Posterior vena cava (tissue), 2 donors: ENCODE data around the gene NEIL3. TPM values are rescaled to one million over a fixed set of nuclear protein-coding genes. Genes with fewer than 3 reads are reported as not detected.

ENCODE experiments used
- DNase-seq: peaks from one replicate; pipeline ENCODE4 v3.0.0-alpha.2; 2020; ENCODE audit warnings: low spot score
- intact Hi-C, 2 donors: fragments of 100-400 bp; cut with DNase I; formaldehyde crosslinking; loops; one replicate each; pipeline versions ENCODE4 v1.14.1 to v1.14.2; 2022 to 2023
- total RNA-seq, 2 donors: library from RNA; stranded (reverse); fragmentation: NEBNext Ultra II Directional; extraction: Animal tissue kit (Norgen Biotek cat#: 25700); gene quantifications; one replicate each; pipeline ENCODE4 v1.2.1, GENCODE V29; 2021
- donor health status: DM: yes; HTN: yes; CAD: no.
- donor health status: DM: yes; HTN: yes; CAD: no.

Gene NEIL3
- total RNA-seq, 2 donors from 2014 or later: 0.24 to 0.46 TPM

- DNase-seq: no peak
- intact Hi-C loops: no loop called here
These were observed 38.7 kb downstream of the NEIL3 start for GRCh38 chr4:177348348-177348747.

GRCh38 chr4:177349191-177349590 is 39.5 kb downstream of the NEIL3 start:
- intact Hi-C loops: no loop called here
- DNase-seq: no peak

- intact Hi-C loops: no loop called here
These were observed 42.1 kb downstream of the NEIL3 start for GRCh38 chr4:177351622-177352244.

GRCh38 chr4:177356206-177356605 is 46.5 kb downstream of the NEIL3 start:
- intact Hi-C loops: no loop called here
- no peak for DNase-seq

More at GRCh38 chr4:177351622-177352244, 42.1 kb downstream of the NEIL3 start:
- DNase-seq: no peak

GRCh38 chr4:177356921-177357320 is 47.2 kb downstream of the NEIL3 start:
- intact Hi-C loops: no loop called here
- no peak for DNase-seq

GRCh38 chr4:177367336-177367735 is 57.7 kb downstream of the NEIL3 start:
- intact Hi-C loops: no loop called here
- no peak for DNase-seq

GRCh38 chr4:177369372-177369771 is 59.7 kb downstream of the NEIL3 start:
- DNase-seq: no peak
- intact Hi-C loops: no loop called here

- intact Hi-C loops: no loop called here
- DNase-seq: no peak
These were observed 61.8 kb downstream of the NEIL3 start for GRCh38 chr4:177371461-177371860.

- DNase-seq: no peak
- intact Hi-C loops: no loop called here
These were observed 65.3 kb downstream of the NEIL3 start for GRCh38 chr4:177374966-177375365.

GRCh38 chr4:177375372-177375771 is 65.7 kb downstream of the NEIL3 start:
- intact Hi-C loops: no loop called here
- DNase-seq: no peak

GRCh38 chr4:177376024-177376423 is 66.3 kb downstream of the NEIL3 start:
- intact Hi-C loops: no loop called here
- DNase-seq: no peak

- intact Hi-C loops: no loop called here
- DNase-seq: no peak
These were observed 71.1 kb downstream of the NEIL3 start for GRCh38 chr4:177380730-177381287.

- intact Hi-C loops: no loop called here
- no peak for DNase-seq
These were observed 72.2 kb downstream of the NEIL3 start for GRCh38 chr4:177381762-177382310.

GRCh38 chr4:177384856-177385397 is 75.3 kb downstream of the NEIL3 start:
- no peak for DNase-seq
- intact Hi-C loops: no loop called here

GRCh38 chr4:177385576-177386277 is 76.1 kb downstream of the NEIL3 start:
- intact Hi-C loops: no loop called here
- no peak for DNase-seq

GRCh38 chr4:177386278-177386815 is 76.7 kb downstream of the NEIL3 start:
- intact Hi-C loops: no loop called here
- DNase-seq: no peak

- intact Hi-C loops: no loop called here
These were observed 81.6 kb downstream of the NEIL3 start for GRCh38 chr4:177391287-177391686.

GRCh38 chr4:177391953-177392352 is 82.3 kb downstream of the NEIL3 start:
- intact Hi-C loops: no loop called here
- DNase-seq: no peak

More at GRCh38 chr4:177391287-177391686, 81.6 kb downstream of the NEIL3 start:
- DNase-seq: no peak

GRCh38 chr4:177393236-177393635 is 83.6 kb downstream of the NEIL3 start:
- intact Hi-C loops: no loop called here
- DNase-seq: no peak

GRCh38 chr4:177396352-177396751 is 86.7 kb downstream of the NEIL3 start:
- intact Hi-C loops: no loop called here
- no peak for DNase-seq
